WERI-Rb-1 (cell line): Measurements from ENCODE around the gene ALG3.

ENCODE experiments used
- DNase-seq: peaks from one replicate; pipeline ENCODE4 v3.0.0-alpha.2; 2020
- H3K27ac ChIP-seq: fragments of 250-450 bp; sonication (Bioruptor Pico); 2 replicates; pipeline ENCODE4 v1.5.1; 2020; ENCODE audit warnings: mild to moderate bottlenecking, moderate library complexity
- H3K27me3 ChIP-seq: fragments of 250-450 bp; sonication (Bioruptor Pico); 2 replicates; pipeline ENCODE4 v1.5.1; 2021; ENCODE audit warnings: mild to moderate bottlenecking, low read depth, moderate library complexity; ENCODE audit not compliant: insufficient read depth, severe bottlenecking
- H3K36me3 ChIP-seq: fragments of 250-450 bp; sonication (Bioruptor Pico); 2 replicates; pipeline ENCODE4 v1.5.1; 2020; ENCODE audit warnings: mild to moderate bottlenecking, moderate library complexity
- H3K4me3 ChIP-seq: 2 replicates; pipeline ENCODE4 v1.5.1; 2011; ENCODE audit warnings: low read depth, mild to moderate bottlenecking, control low read depth, low read length
- H3K9me3 ChIP-seq: fragments of 250-450 bp; sonication (Bioruptor Pico); 2 replicates; pipeline ENCODE4 v1.5.1; 2021; ENCODE audit warnings: mild to moderate bottlenecking, moderate library complexity; ENCODE audit not compliant: severe bottlenecking
- CTCF ChIP-seq: IDR thresholded peaks from 2 replicates; pipeline ENCODE4 v1.5.1; 2011; ENCODE audit warnings: low read depth, mild to moderate bottlenecking, control low read depth, inconsistent platforms, low read length

ALG3 gene

GRCh38 chr3:184248454-184249411, at the start of gene ALG3:
ALG3 (minus strand) TSS chr3:184248962; CDS start chr3:184248940, 22 bp downstream.
- Histone ChIP-seq H3K4me3 (peak within 1 kb of the TSS; percentile 60), H3K27me3 (no peaks in the 10 kb centered on the region), H3K27ac (peak within 1 kb of the TSS; percentile 86), H3K9me3 (no peaks in the 10 kb centered on the region), H3K36me3 (peaks cover 12% of the 10 kb centered on the region; the same call in 1 of the 2 replicates)
- DNase-seq, result peak; percentile 83
- TF ChIP-seq CTCF, result no peak

- Histone ChIP-seq H3K36me3 (peaks cover 17% of the 10 kb centered on the region), H3K9me3 (no peaks in the 10 kb centered on the region), H3K27ac (no peak overlapping the region), H3K4me3 (no peak overlapping the region), H3K27me3 (no peaks in the 10 kb centered on the region)
- no peak for DNase-seq
- TF ChIP-seq CTCF, result no peak
These were observed 47.9 kb upstream of the ALG3 start for GRCh38 chr3:184296616-184297015.

- no peak overlapping the region for H3K27ac ChIP-seq
- H3K27me3 ChIP-seq, result no peaks in the 10 kb centered on the region
- peaks cover 9% of the 10 kb centered on the region for H3K36me3 ChIP-seq
- no peak overlapping the region for H3K4me3 ChIP-seq
- DNase-seq, result no peak
- H3K9me3 ChIP-seq, result no peaks in the 10 kb centered on the region
- no peak for TF ChIP-seq CTCF
These were observed 47.0 kb upstream of the ALG3 start for GRCh38 chr3:184295771-184296170.

- no peak overlapping the region for H3K4me3 ChIP-seq
- no peak overlapping the region for H3K27ac ChIP-seq
- TF ChIP-seq CTCF, result no peak
- H3K9me3 ChIP-seq, result no peaks in the 10 kb centered on the region
- DNase-seq, result no peak
- no peaks in the 10 kb centered on the region for H3K27me3 ChIP-seq
- no peaks in the 10 kb centered on the region for H3K36me3 ChIP-seq
These were observed 43.1 kb upstream of the ALG3 start for GRCh38 chr3:184291738-184292445.

GRCh38 chr3:184291044-184291737, 42.4 kb upstream of the ALG3 start:
- H3K27ac ChIP-seq, result no peak overlapping the region
- no peaks in the 10 kb centered on the region for H3K27me3 ChIP-seq
- no peak for DNase-seq
- no peak for TF ChIP-seq CTCF
- H3K4me3 ChIP-seq, result no peak overlapping the region
- no peaks in the 10 kb centered on the region for H3K9me3 ChIP-seq
- H3K36me3 ChIP-seq, result no peaks in the 10 kb centered on the region
